PC-3 (cell line): Measurements from ENCODE around the gene HSD17B14.

Experiments used
- EZH2 ChIP-seq: fragments of 300-600 bp; sonication (generic); IDR thresholded peaks from one replicate; pipeline ENCODE4 v1.6.1; 2017; ENCODE audit warnings: antibody characterized with exemption, mild to moderate bottlenecking, low read length; ENCODE audit not compliant: unreplicated experiment
- TF ChIP-seq, protein P1 (sequence below): fragments of 300-600 bp; sonication (generic); conservative IDR thresholded peaks from 2 replicates; pipeline ENCODE4 v1.5.1; 2017; ENCODE audit warnings: antibody characterized with exemption, low read depth, mild to moderate bottlenecking, low read length

DNA sequence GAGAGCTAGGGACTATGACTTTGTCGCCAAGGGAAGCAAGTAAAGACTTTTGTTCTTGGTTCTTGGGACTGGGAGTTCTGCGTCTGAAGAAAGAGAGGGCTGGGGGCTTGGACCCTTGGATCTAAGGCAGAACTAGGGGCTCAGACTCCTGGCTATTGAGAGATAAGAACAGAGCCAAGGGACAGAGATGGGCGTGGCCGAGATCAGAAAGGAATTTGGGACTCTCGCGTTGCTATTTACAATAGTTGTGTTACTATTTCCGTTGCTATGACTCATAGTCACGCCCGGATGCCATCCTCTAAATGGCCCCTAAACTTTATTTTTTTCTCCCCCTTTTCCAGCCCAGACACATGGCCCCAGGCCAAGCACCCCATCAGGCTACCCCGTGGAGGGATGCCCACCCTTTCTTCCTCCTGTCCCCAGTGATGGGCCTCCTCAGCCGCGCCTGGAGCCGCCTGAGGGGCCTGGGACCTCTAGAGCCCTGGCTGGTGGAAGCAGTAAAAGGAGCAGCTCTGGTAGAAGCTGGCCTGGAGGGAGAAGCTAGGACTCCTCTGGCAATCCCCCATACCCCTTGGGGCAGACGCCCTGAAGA, 36.7 kb upstream of the HSD17B14 start:
- no peak for TF ChIP-seq EZH2
- TF ChIP-seq, protein P1, sequence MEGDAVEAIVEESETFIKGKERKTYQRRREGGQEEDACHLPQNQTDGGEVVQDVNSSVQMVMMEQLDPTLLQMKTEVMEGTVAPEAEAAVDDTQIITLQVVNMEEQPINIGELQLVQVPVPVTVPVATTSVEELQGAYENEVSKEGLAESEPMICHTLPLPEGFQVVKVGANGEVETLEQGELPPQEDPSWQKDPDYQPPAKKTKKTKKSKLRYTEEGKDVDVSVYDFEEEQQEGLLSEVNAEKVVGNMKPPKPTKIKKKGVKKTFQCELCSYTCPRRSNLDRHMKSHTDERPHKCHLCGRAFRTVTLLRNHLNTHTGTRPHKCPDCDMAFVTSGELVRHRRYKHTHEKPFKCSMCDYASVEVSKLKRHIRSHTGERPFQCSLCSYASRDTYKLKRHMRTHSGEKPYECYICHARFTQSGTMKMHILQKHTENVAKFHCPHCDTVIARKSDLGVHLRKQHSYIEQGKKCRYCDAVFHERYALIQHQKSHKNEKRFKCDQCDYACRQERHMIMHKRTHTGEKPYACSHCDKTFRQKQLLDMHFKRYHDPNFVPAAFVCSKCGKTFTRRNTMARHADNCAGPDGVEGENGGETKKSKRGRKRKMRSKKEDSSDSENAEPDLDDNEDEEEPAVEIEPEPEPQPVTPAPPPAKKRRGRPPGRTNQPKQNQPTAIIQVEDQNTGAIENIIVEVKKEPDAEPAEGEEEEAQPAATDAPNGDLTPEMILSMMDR, result no peak
